Activated naive CD8-positive, alpha-beta T cell treated with anti-CD3 and anti-CD28 coated beads, Interleukin-2, amount 10 ng/mL, durations not matched to agents 7 days and 5 days (primary cell): ENCODE results near the gene RTN4RL1. TPM values are rescaled to one million over a fixed set of nuclear protein-coding genes. Genes with fewer than 3 reads are reported as not detected.
"Not testable (repeated sequence)": the region's sequence is repeated elsewhere in the genome, so short reads cannot be mapped to it uniquely, and the experiment has no call there.

Experiments used
- ATAC-seq: fragments of 150-1000 bp; cut with Tn5 transposase; one replicate; pipeline ENCODE4 v1.10.0; 2021; ENCODE audit warnings: low read depth, moderate library complexity
- POLR2A ChIA-PET: fragments of 350-600 bp; sonication (Branson Sonifier 250); formaldehyde crosslinking; loops from one replicate; lab custom pipeline; 2021; ENCODE audit warnings: antibody characterized with exemption; lab: Charles Lee
- DNase-seq: peaks from one replicate; pipeline ENCODE4 v3.0.0; 2021
- H3K27ac Mint-ChIP-seq: one replicate; pipeline ENCODE4 v1.8.0; 2022; ENCODE audit warnings: mild to moderate bottlenecking, mixed read lengths
- H3K27me3 Mint-ChIP-seq: one replicate; pipeline ENCODE4 v1.8.0; 2022; ENCODE audit warnings: mild to moderate bottlenecking, moderate library complexity, mixed read lengths
- H3K36me3 Mint-ChIP-seq: one replicate; pipeline ENCODE4 v1.8.0; 2021; ENCODE audit warnings: mild to moderate bottlenecking, mixed read lengths
- H3K4me1 Mint-ChIP-seq: one replicate; pipeline ENCODE4 v1.8.0; 2021; ENCODE audit warnings: mixed read lengths
- H3K4me3 Mint-ChIP-seq: one replicate; pipeline ENCODE4 v1.8.0; 2022; ENCODE audit warnings: mild to moderate bottlenecking, moderate library complexity, mixed read lengths
- H3K9me3 Mint-ChIP-seq: one replicate; pipeline ENCODE4 v1.8.0; 2021; ENCODE audit warnings: mixed read lengths
- total RNA-seq, 2 experiments: library from RNA; stranded (reverse); gene quantifications; one replicate each; pipeline ENCODE4 v1.2.3, GENCODE V29; 2021

Gene RTN4RL1
- total RNA-seq, 2 experiments from 2014 or later, result 0.22 to 0.45 TPM

DNA sequence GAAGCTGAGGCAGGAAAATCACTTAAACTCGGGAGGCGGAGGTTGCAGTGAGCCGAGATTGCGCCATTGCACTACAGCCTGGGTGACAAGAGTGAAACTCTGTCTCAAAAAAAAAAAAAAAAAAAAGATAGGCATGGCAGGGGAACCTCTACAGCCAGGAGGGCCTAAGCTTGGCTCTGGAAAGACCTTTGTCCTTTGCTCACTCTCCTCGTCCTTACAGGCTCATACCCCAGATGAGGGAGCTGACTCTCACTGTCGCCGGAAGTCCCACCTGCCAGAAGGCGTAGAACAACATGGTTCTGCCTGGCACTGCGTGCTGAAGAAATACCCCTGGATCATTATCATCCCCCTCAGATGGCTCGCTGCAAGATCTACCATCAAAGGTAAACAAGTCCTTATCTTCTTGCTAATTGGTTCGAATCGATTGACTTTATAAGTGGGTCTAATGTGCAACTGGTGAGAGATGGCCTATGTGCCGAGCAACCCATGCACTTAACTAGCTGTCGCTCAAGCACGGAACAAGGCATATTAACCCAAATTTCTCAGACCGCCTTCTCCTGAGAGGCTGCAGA lies 29.7 kb downstream of the RTN4RL1 start:
- Mint-ChIP-seq H3K27ac (no peak overlapping the region), H3K9me3 (no peaks in the 10 kb centered on the region), H3K36me3 (peaks cover 2% of the 10 kb centered on the region), H3K4me3 (no peak overlapping the region), H3K4me1 (peaks cover 2% of the 10 kb centered on the region), H3K27me3 (peaks cover 36% of the 10 kb centered on the region)
- ATAC-seq (no peak), DNase-seq (no peak)
- POLR2A ChIA-PET, result no interaction called here

DNA sequence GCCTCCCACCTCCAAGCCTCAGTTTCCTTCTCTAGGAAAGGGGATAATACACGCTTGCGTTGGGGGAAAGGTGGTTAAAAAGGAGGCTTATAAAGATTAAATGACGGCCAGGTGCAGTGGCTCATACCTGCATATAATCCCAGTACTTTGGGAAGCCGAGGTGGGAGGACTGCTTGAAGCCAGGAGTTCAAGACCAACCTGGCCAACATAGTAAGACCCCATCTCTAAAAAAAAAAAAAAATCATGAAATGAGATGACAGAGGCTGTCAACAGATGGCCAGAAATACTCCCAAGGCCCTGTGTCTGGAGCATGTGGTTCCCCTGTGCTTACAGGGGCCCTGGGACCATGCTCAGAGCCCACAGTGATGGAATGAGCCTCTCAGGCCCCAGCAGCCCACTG lies 30.4 kb downstream of the RTN4RL1 start:
- Mint-ChIP-seq H3K36me3 (peaks cover 2% of the 10 kb centered on the region), H3K4me1 (peaks cover 2% of the 10 kb centered on the region), H3K27me3 (peaks cover 34% of the 10 kb centered on the region), H3K27ac (no peak overlapping the region), H3K4me3 (no peak overlapping the region), H3K9me3 (no peaks in the 10 kb centered on the region)
- ATAC-seq (no peak), DNase-seq (no peak)
- POLR2A ChIA-PET, result no interaction called here

DNA sequence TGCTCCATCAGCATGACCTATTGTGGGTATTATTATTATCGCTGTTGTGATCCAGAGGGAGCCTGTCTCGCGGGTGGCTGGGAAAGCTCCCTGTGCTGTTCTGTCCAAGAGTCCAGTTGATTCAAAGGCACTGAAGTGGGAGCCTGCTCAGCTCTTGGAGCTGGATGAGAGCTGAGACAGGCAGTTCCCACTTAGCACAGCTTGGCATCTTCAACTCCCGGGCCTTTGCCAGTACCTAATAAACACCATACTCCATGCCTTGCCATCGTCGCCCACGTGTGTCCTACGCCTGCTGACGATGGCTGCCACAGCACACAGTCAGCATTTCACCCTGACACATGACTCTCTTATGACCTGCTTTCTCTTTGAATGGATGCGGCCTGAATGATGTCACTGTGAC lies 32.6 kb downstream of the RTN4RL1 start:
- H3K9me3 Mint-ChIP-seq, result no peaks in the 10 kb centered on the region
- no peak for DNase-seq
- no peaks in the 10 kb centered on the region for H3K36me3 Mint-ChIP-seq
- no peak for ATAC-seq
- H3K4me3 Mint-ChIP-seq, result no peak overlapping the region
- H3K27me3 Mint-ChIP-seq, result peaks cover 33% of the 10 kb centered on the region
- no peaks in the 10 kb centered on the region for H3K4me1 Mint-ChIP-seq
- POLR2A ChIA-PET, result no interaction called here
- H3K27ac Mint-ChIP-seq, result no peak overlapping the region

- Mint-ChIP-seq H3K9me3 (no peaks in the 10 kb centered on the region), H3K4me1 (no peaks in the 10 kb centered on the region), H3K27ac (no peak overlapping the region), H3K27me3 (peaks cover 25% of the 10 kb centered on the region), H3K4me3 (no peak overlapping the region), H3K36me3 (no peaks in the 10 kb centered on the region)
- POLR2A ChIA-PET, result no interaction called here
- ATAC-seq (no peak), DNase-seq (no peak)
These were observed 36.0 kb downstream of the RTN4RL1 start for GRCh38 chr17:1989135-1989534.

DNA sequence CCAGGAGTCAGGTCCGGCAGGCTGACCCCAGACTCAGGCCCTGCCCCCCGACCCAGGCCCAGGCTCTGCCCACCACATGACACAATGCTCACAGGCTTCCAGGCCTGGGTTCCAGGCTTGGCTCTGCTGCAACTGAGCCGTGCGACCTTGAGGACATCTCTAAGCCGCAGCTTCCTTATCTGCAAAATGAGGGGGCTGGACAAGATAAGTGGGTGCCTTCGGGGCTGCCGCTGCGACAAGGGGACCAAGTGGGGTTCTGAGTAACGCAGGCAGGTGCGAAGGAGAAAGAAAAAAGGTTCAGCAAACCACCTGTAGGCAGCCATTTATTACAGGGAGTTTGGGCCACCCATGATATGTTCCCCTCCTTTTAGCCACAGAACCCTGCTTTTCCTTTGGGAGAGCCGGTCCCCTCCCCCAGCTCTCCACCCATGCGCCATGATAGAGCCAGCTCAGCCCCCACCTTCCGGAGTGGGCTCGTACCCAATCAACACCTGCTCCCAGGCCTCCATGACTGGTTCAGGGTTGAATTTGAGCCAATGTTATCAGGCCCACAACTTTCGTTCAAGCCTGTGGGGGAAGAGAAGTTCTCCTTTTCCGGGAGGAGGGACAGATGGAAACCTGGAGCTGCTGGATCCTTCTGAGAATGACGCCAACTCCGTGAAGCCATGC lies 38.2 kb downstream of the RTN4RL1 start:
- no peak overlapping the region for H3K4me3 Mint-ChIP-seq
- no peaks in the 10 kb centered on the region for H3K36me3 Mint-ChIP-seq
- H3K4me1 Mint-ChIP-seq, result no peaks in the 10 kb centered on the region
- POLR2A ChIA-PET, result interaction anchor here (0.6 kb wide), 1 partner anchor 37 kb away, joined by 3 read pairs; no protein-coding TSS in a partner anchor
- DNase-seq, result no peak
- no peak for ATAC-seq
- H3K9me3 Mint-ChIP-seq, result no peaks in the 10 kb centered on the region
- peaks cover 21% of the 10 kb centered on the region for H3K27me3 Mint-ChIP-seq
- H3K27ac Mint-ChIP-seq, result no peak overlapping the region

DNA sequence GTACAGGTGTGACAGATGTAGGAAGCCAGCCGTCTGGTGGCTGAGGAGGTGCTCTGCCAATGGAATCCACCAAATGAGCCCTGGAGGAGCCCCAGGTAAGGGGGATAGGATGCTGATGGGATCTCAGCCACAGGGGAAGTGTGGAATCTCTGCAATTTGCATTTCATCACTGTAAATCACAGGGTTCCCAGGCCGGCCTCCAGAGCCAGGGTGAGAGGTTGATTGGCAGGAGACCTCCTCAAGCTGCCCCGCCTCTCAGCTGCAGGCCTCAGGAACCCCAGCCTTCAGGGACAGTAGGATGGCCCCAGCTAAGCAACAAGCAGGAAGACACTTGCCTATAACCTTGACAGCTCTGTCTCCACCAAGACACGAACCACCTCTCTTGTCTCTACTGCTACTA lies 39.4 kb downstream of the RTN4RL1 start:
- Mint-ChIP-seq H3K36me3 (no peaks in the 10 kb centered on the region), H3K27me3 (peaks cover 19% of the 10 kb centered on the region), H3K4me1 (no peaks in the 10 kb centered on the region), H3K27ac (no peak overlapping the region), H3K4me3 (no peak overlapping the region), H3K9me3 (no peaks in the 10 kb centered on the region)
- DNase-seq (no peak), ATAC-seq (no peak)
- POLR2A ChIA-PET, result no interaction called here

- POLR2A ChIA-PET, result no interaction called here
- peaks cover 14% of the 10 kb centered on the region for H3K27me3 Mint-ChIP-seq
- H3K4me3 Mint-ChIP-seq, result no peak overlapping the region
- no peak overlapping the region for H3K27ac Mint-ChIP-seq
- H3K36me3 Mint-ChIP-seq, result no peaks in the 10 kb centered on the region
- no peaks in the 10 kb centered on the region for H3K4me1 Mint-ChIP-seq
- no peaks in the 10 kb centered on the region for H3K9me3 Mint-ChIP-seq
- ATAC-seq (no peak), DNase-seq (no peak)
These were observed 40.0 kb downstream of the RTN4RL1 start for GRCh38 chr17:1985093-1985492.

- H3K9me3 Mint-ChIP-seq, H3K4me1 Mint-ChIP-seq, ATAC-seq, H3K27me3 Mint-ChIP-seq, DNase-seq, POLR2A ChIA-PET, H3K36me3 Mint-ChIP-seq, H3K27ac Mint-ChIP-seq, H3K4me3 Mint-ChIP-seq: not testable (repeated sequence)
These were observed 42.3 kb downstream of the RTN4RL1 start for GRCh38 chr17:1982793-1983366.

GRCh38 chr17:1980665-1981250 lies 44.4 kb downstream of the RTN4RL1 start:
- Mint-ChIP-seq H3K36me3 (no peaks in the 10 kb centered on the region), H3K9me3 (no peaks in the 10 kb centered on the region), H3K27me3 (peaks cover 5% of the 10 kb centered on the region), H3K27ac (no peak overlapping the region), H3K4me1 (peaks cover 13% of the 10 kb centered on the region), H3K4me3 (no peak overlapping the region)
- POLR2A ChIA-PET, result no interaction called here
- DNase-seq, result no peak
- ATAC-seq, result no peak

DNA sequence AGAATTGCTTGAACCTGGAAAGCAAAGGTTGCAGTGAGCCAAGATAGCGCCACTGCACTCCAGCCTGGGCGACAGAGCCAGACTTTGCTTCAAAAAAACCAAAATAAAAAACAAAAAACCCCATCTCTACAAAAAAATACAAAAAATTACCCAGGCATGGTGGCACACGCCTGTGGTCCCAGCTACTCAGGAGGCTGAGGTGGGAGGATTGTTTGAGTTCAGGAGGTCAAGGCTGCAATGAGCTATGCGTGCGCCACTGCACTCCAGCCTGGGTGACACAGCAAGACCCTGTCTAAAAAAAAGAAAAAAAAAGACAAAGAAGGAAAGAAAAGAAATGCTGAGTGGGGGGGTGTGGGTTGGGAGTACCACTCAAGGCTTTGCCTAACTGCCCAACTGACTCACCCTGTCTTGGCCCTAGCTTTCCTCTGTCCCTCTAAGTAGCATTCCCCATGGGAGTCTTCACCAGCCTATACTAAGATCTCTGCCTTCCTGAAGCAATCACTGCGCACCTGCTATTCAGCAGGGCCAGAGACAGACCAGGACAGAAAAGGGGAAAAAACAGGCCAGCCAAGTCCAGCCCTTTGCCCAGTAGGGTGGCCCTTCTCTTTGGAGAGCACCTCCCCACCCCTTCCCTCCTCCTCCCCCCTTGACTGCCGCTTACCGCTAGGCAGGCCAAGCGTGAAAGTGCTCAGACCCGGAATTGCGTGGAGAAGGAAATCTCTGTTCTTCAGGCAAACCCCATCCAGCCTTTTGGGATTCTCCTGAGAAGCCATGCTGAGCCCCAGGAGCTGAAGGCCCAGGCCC lies 45.8 kb downstream of the RTN4RL1 start:
- Mint-ChIP-seq H3K27ac (no peak overlapping the region), H3K36me3 (peaks cover 2% of the 10 kb centered on the region), H3K27me3 (peaks cover 3% of the 10 kb centered on the region), H3K9me3 (no peaks in the 10 kb centered on the region), H3K4me3 (no peak overlapping the region), H3K4me1 (peaks cover 22% of the 10 kb centered on the region)
- POLR2A ChIA-PET, result interaction anchor here (0.6 kb wide), 2 partner anchors 16 to 170 kb away, joined by 3 read pairs; no protein-coding TSS in a partner anchor
- ATAC-seq (no peak), DNase-seq (no peak)

- DNase-seq (no peak), ATAC-seq (no peak)
- H3K36me3 Mint-ChIP-seq, result peaks cover 4% of the 10 kb centered on the region
- H3K27me3 Mint-ChIP-seq, result peaks cover 3% of the 10 kb centered on the region
- H3K4me1 Mint-ChIP-seq, result peaks cover 22% of the 10 kb centered on the region
- H3K9me3 Mint-ChIP-seq, result no peaks in the 10 kb centered on the region
- no peak overlapping the region for H3K4me3 Mint-ChIP-seq
- POLR2A ChIA-PET, result no interaction called here
- H3K27ac Mint-ChIP-seq, result no peak overlapping the region
These were observed 46.7 kb downstream of the RTN4RL1 start for GRCh38 chr17:1978396-1978949.

DNA sequence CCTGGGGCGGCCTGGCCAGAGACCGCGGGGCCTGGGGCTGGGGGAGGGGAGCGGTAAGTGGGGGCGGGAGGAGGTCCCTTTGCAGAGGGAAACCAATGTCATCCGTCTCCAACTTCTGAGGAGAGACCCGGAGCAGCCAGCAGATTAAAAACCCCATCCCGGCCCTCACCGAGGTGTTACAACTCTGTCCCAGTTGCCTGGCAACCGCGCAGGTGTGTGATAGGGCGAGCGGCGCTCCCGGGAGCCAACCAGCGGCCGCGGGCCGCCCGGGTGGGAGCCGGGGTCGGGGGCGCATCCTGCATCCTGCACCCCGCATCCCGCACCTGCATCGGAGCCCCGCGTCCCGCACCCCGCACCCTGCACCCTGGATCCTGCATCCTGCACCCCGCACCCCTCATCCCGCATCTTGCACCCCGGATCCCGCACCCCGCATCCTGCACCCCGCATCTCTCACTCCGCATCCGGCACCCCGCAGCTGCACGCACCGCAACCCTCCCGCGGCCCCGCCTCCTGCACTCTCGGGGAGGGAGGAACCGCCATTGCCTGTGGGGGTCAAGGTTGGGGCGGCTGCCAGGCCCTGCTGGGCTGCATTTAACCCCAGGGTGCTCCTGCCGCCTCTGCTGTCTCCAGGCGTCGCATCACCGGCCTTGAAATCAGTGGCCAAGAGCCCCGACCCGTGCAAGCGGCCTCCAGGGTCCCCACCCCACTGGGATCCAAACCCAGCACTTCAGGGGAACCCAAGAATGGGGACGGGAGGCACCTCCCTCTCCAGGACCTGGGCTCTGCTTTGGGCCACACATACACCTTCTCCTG lies 47.3 kb downstream of the RTN4RL1 start:
- Mint-ChIP-seq H3K9me3 (no peaks in the 10 kb centered on the region), H3K36me3 (peaks cover 4% of the 10 kb centered on the region), H3K4me1 (peaks cover 22% of the 10 kb centered on the region), H3K4me3 (no peak overlapping the region), H3K27ac (no peak overlapping the region), H3K27me3 (peaks cover 3% of the 10 kb centered on the region)
- ATAC-seq (no peak), DNase-seq (peak; percentile 41)
- POLR2A ChIA-PET, result no interaction called here
